ENCODE results near the gene HDAC11. TPM values are rescaled to one million over a fixed set of nuclear protein-coding genes. Genes with fewer than 3 reads are reported as not detected.
A peak's percentile ranks its signal among the peaks of the same experiment; 100 is the strongest.

The HDAC11 gene
- total RNA-seq, 1 donor from 2014 or later: 19.7 TPM

DNA sequence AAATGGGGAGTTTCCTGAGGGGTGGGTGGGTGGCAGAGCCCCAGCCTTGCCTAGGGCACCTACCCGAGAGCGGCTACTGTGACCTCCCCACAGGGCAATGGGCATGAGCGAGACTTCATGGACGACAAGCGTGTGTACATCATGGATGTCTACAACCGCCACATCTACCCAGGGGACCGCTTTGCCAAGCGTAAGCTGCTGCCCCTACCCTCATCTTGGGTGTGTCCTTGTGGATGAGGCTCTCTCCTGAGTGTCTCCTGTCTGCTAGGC, 22.6 kb downstream of the HDAC11 start:
- no peaks in the 10 kb centered on the region for H3K27me3 ChIP-seq (ENCODE audit: control insufficient read depth, insufficient read depth, low read length)
- DNase-seq (ENCODE audit: low read depth) (no peak), FAIRE-seq (no peak)
- no peaks in the 10 kb centered on the region for H3K36me3 ChIP-seq (ENCODE audit: control insufficient read depth, insufficient read depth, low read length)
- TF ChIP-seq, protein P1, sequence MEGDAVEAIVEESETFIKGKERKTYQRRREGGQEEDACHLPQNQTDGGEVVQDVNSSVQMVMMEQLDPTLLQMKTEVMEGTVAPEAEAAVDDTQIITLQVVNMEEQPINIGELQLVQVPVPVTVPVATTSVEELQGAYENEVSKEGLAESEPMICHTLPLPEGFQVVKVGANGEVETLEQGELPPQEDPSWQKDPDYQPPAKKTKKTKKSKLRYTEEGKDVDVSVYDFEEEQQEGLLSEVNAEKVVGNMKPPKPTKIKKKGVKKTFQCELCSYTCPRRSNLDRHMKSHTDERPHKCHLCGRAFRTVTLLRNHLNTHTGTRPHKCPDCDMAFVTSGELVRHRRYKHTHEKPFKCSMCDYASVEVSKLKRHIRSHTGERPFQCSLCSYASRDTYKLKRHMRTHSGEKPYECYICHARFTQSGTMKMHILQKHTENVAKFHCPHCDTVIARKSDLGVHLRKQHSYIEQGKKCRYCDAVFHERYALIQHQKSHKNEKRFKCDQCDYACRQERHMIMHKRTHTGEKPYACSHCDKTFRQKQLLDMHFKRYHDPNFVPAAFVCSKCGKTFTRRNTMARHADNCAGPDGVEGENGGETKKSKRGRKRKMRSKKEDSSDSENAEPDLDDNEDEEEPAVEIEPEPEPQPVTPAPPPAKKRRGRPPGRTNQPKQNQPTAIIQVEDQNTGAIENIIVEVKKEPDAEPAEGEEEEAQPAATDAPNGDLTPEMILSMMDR (IDR thresholded peaks at IDR 0.05; ENCODE audit: insufficient read depth, low read length, severe bottlenecking): no peak
- H3K4me3 ChIP-seq (ENCODE audit: low read depth, low read length): no peak overlapping the region

DNA sequence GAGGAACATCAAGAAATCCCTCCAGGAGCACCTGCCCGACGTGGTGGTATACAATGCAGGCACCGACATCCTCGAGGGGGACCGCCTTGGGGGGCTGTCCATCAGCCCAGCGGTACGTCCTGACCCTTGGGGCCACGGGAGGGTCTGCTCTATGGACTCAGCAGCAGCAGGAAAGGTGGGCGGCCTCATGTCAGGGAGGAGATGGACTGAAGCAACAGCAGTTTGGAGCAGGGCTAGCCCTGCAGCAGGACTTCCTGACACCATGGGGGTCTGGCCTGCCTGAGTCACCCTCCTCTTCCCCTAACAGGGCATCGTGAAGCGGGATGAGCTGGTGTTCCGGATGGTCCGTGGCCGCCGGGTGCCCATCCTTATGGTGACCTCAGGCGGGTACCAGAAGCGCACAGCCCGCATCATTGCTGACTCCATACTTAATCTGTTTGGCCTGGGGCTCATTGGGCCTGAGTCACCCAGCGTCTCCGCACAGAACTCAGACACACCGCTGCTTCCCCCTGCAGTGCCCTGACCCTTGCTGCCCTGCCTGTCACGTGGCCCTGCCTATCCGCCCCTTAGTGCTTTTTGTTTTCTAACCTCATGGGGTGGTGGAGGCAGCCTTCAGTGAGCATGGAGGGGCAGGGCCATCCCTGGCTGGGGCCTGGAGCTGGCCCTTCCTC, 24.2 kb downstream of the HDAC11 start:
- FAIRE-seq: no peak

DNA sequence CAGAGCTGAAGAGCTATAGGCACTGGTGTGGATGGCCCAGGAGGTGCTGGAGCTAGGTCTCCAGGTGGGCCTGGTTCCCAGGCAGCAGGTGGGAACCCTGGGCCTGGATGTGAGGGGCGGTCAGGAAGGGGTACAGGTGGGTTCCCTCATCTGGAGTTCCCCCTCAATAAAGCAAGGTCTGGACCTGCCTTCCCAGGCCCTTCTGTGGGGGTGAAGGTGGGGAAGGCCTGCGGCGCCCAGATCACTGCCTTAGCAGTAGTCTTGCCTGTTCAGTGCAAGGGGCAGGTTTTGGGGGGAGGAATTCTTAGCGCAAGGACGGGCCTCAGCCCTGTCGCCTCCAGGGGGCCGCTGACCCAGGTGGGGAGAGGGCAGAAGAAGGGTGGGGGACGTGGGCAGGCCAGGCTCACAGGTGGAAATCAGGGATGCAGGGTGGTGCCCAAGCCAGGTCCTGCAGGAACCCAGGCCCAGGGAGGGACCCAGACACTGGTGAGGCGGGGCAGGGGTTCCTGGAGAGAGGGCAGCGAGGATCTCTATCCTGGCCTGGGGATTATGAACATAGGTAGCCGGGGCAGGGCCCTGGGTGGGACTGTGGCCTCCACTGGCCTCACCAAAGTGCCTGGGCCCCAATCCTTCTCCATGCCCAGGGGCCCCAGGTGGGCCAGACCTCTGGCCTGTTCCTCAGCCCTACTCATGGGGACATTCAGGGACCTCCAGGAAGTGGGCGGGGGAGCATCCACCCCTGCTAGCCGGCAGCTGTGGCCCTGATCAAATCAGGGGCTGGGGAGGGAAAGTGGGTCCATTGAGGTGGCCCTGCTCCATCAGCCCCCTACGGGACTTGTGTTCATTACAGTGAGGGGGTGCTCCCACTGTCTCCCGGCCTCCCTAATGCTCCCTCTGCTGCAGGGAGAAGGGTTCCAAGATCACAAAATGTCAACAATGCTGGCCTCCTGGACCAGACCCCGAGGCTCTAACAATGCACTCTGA, 25.3 kb downstream of the HDAC11 start:
- Histone ChIP-seq H3K4me3 (ENCODE audit: low read depth, low read length) (no peak overlapping the region), H3K27me3 (ENCODE audit: control insufficient read depth, insufficient read depth, low read length) (no peaks in the 10 kb centered on the region), H3K36me3 (ENCODE audit: control insufficient read depth, insufficient read depth, low read length) (no peaks in the 10 kb centered on the region)
- TF ChIP-seq, protein P1 (IDR thresholded peaks at IDR 0.05; ENCODE audit: insufficient read depth, low read length, severe bottlenecking): no peak
- FAIRE-seq (no peak), DNase-seq (ENCODE audit: low read depth) (no peak)

More for the DNA sequence above, 24.2 kb downstream of the HDAC11 start:
- H3K4me3 ChIP-seq (ENCODE audit: low read depth, low read length): no peak overlapping the region
- no peaks in the 10 kb centered on the region for H3K27me3 ChIP-seq (ENCODE audit: control insufficient read depth, insufficient read depth, low read length)
- no peaks in the 10 kb centered on the region for H3K36me3 ChIP-seq (ENCODE audit: control insufficient read depth, insufficient read depth, low read length)
- peak; percentile 46 for DNase-seq (ENCODE audit: low read depth)
- TF ChIP-seq, protein P1 (IDR thresholded peaks at IDR 0.05; ENCODE audit: insufficient read depth, low read length, severe bottlenecking): no peak

DNA sequence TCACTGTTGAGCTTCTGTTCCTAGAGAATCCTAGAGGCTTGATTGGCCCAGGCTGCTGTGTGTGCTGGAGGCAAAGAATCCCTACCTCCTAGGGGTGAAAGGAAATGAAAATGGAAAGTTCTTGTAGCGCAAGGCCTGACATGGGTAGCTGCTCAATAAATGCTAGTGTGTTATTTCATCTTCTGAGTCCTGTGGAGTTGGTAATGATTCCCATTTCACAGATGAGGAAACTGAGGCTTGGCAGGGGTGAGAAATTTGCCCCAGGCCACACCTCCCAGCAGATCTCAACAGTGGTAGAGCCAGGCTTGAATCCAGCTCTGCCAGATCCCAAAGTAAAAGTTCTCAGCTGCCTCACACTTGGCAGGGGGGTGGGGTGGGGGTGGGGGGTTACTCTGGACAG, 26.1 kb downstream of the HDAC11 start:
- FAIRE-seq: no peak
- DNase-seq (ENCODE audit: low read depth): no peak
- TF ChIP-seq, protein P1 (IDR thresholded peaks at IDR 0.05; ENCODE audit: insufficient read depth, low read length, severe bottlenecking): no peak
- H3K27me3 ChIP-seq (ENCODE audit: control insufficient read depth, insufficient read depth, low read length): no peaks in the 10 kb centered on the region
- no peak overlapping the region for H3K4me3 ChIP-seq (ENCODE audit: low read depth, low read length)
- H3K36me3 ChIP-seq (ENCODE audit: control insufficient read depth, insufficient read depth, low read length): no peaks in the 10 kb centered on the region

DNA sequence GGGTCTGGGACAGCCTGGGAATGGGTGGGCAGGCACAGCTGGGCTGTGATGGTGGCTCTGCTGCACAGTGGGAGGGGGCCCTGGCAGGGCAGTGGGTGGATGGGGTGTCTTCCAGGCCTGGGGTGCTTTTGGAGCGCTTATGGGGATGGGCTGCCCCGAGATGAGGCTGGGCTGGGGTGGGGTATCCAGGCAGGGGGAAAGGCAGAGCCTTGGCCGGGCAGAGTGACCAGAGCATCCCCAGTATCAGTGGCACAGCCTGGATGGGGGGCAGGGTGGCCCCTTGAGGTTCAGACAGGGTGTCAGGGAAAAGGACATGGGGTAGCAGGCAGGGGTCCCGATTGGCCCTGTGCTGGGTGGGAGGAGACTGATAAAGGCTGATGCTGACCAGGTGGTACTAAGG, 26.6 kb downstream of the HDAC11 start:
- no peak for DNase-seq (ENCODE audit: low read depth)
- H3K4me3 ChIP-seq (ENCODE audit: low read depth, low read length): no peak overlapping the region
- no peak for FAIRE-seq
- no peaks in the 10 kb centered on the region for H3K27me3 ChIP-seq (ENCODE audit: control insufficient read depth, insufficient read depth, low read length)
- no peaks in the 10 kb centered on the region for H3K36me3 ChIP-seq (ENCODE audit: control insufficient read depth, insufficient read depth, low read length)
- TF ChIP-seq, protein P1 (IDR thresholded peaks at IDR 0.05; ENCODE audit: insufficient read depth, low read length, severe bottlenecking): no peak
